CD4-positive, alpha-beta T cell (primary cell): Measurements from ENCODE around the gene MRPL28. TPM values are rescaled to one million over a fixed set of nuclear protein-coding genes. Genes with fewer than 3 reads are reported as not detected.
"Not testable (repeated sequence)": the region's sequence is repeated elsewhere in the genome, so short reads cannot be mapped to it uniquely, and the experiment has no call there.

Source experiments
- ATAC-seq: fragments of 200-7000 bp; cut with Tn5 transposase; one replicate; pipeline ENCODE4 v1.10.0; 2022; ENCODE audit warnings: mild to moderate bottlenecking; ENCODE audit not compliant: poor library complexity
- CTCF ChIA-PET: fragments of 350-600 bp; sonication (Branson Sonifier 250); formaldehyde crosslinking; loops from one replicate; lab custom pipeline; 2021; ENCODE audit warnings: antibody characterized with exemption, inconsistent platforms; lab: Charles Lee
- POLR2A ChIA-PET: fragments of 350-600 bp; sonication (Branson Sonifier 250); formaldehyde crosslinking; loops from one replicate; lab custom pipeline; 2021; ENCODE audit warnings: antibody characterized with exemption, inconsistent platforms; lab: Charles Lee
- DNase-seq, 14 experiments: peaks; one replicate each; pipeline ENCODE4 v3.0.0-alpha.2; 2013 to 2020; ENCODE audit warnings: mixed read lengths in 2 of 14
- H3K27ac ChIP-seq, 2 donors: one replicate each; pipeline versions ENCODE4 v1.5.1 to v1.7.0; 2013; ENCODE audit warnings: low read length in 2 of 2, low read depth in 1 of 2, mild to moderate bottlenecking in 1 of 2
- H3K27me3 ChIP-seq, 2 experiments: 1 replicate in 1 of 2; 2 replicates in 1 of 2; pipeline versions ENCODE4 v1.6.1 to v1.7.0; 2013; ENCODE audit warnings: low read length in 2 of 2, control low read depth in 1 of 2, mild to moderate bottlenecking in 1 of 2, moderate library complexity in 1 of 2; ENCODE audit not compliant: insufficient read depth in 2 of 2, control insufficient read depth in 1 of 2
- H3K36me3 ChIP-seq: one replicate; pipeline ENCODE4 v1.6.1; 2013; ENCODE audit warnings: low read length, control low read depth; ENCODE audit not compliant: insufficient read depth
- H3K4me1 ChIP-seq: one replicate; pipeline ENCODE4 v1.6.1; 2013; ENCODE audit warnings: low read length, control low read depth; ENCODE audit not compliant: insufficient read depth
- H3K4me3 ChIP-seq: one replicate; pipeline ENCODE4 v1.5.1; 2013; ENCODE audit warnings: mild to moderate bottlenecking, low read length, moderate library complexity
- H3K9me3 ChIP-seq, 2 experiments: 1 replicate in 1 of 2; 2 replicates in 1 of 2; pipeline versions ENCODE4 v1.6.1 to v1.7.0; 2013; ENCODE audit warnings: low read length in 2 of 2, mild to moderate bottlenecking in 2 of 2, control low read depth in 1 of 2, moderate library complexity in 1 of 2; ENCODE audit not compliant: control insufficient read depth in 1 of 2, insufficient read depth in 1 of 2
- H3K27ac Mint-ChIP-seq: one replicate; pipeline ENCODE4 v1.8.0; 2020; ENCODE audit warnings: mixed read lengths
- H3K27me3 Mint-ChIP-seq: one replicate; pipeline ENCODE4 v1.8.0; 2021; ENCODE audit warnings: mixed read lengths
- H3K36me3 Mint-ChIP-seq: one replicate; pipeline ENCODE4 v1.8.0; 2021; ENCODE audit warnings: low read depth, mixed read lengths
- H3K4me1 Mint-ChIP-seq: one replicate; pipeline ENCODE4 v1.8.0; 2021; ENCODE audit warnings: low read depth, mixed read lengths
- H3K4me3 Mint-ChIP-seq: one replicate; pipeline ENCODE4 v1.8.0; 2020; ENCODE audit warnings: mild to moderate bottlenecking, mixed read lengths
- H3K9me3 Mint-ChIP-seq: one replicate; pipeline ENCODE4 v1.8.0; 2020; ENCODE audit warnings: mixed read lengths
- CTCF ChIP-seq: fragments of 200-600 bp; IDR thresholded peaks from one replicate; pipeline ENCODE4 v1.8.0; 2022; ENCODE audit warnings: antibody characterized with exemption, mild to moderate bottlenecking
- intact Hi-C, 2 experiments: fragments of 100-400 bp; cut with DNase I in 1 of 2; cut with micrococcal nuclease in 1 of 2; formaldehyde crosslinking; loops; one replicate each; pipeline versions ENCODE4 v1.15.1 to v1.9.0; 2023 to 2025; cut with DNase I, micrococcal nuclease
- total RNA-seq, 174 experiments: library from RNA in 2 of 174; stranded (reverse) in 2 of 174; gene quantifications; one replicate each; pipeline ENCODE4 v1.2.3 and lab custom pipeline; 2021 to 2026

Gene MRPL28
- total RNA-seq, 2 experiments from 2014 or later, result 19.6 to 19.7 TPM

- Mint-ChIP-seq H3K27me3 (no peaks in the 10 kb centered on the region), H3K27ac (peak overlapping the region; percentile 98), H3K36me3 (peaks cover 22% of the 10 kb centered on the region), H3K4me3 (peak overlapping the region; percentile 94), H3K9me3 (no peaks in the 10 kb centered on the region), H3K4me1 (peaks cover 26% of the 10 kb centered on the region)
- peak overlapping the region; percentile 40 to 71 for H3K27ac ChIP-seq
- no peaks in the 10 kb centered on the region for H3K9me3 ChIP-seq
- CTCF ChIA-PET, result no interaction called here
- ATAC-seq (no peak), DNase-seq (no peak)
- H3K4me3 ChIP-seq, result peak overlapping the region; percentile 73
- POLR2A ChIA-PET, result interaction anchor here (0.5 to 5.9 kb wide), 9 partner anchors 8 to 198 kb away, joined by 3 to 60 read pairs (median 5); partner anchors contain the start of genes AXIN1, DECR2 and MRPL28
- H3K27me3 ChIP-seq, result no peaks in the 10 kb centered on the region
- no peak for TF ChIP-seq CTCF
- peaks cover 53% of the 10 kb centered on the region for H3K4me1 ChIP-seq
- intact Hi-C loops, result no loop called here
- H3K36me3 ChIP-seq, result peaks cover 29% of the 10 kb centered on the region
Measured at GRCh38 chr16:379183-379960, 9.0 kb upstream of the MRPL28 start.

- H3K4me3 ChIP-seq, result no peak overlapping the region
- peaks cover 26% of the 10 kb centered on the region for H3K4me1 Mint-ChIP-seq
- no peaks in the 10 kb centered on the region for H3K9me3 Mint-ChIP-seq
- intact Hi-C loops, result no loop called here
- DNase-seq, result no peak
- H3K36me3 ChIP-seq, result peaks cover 35% of the 10 kb centered on the region
- no peaks in the 10 kb centered on the region for H3K27me3 ChIP-seq
- ATAC-seq, result no peak
- H3K36me3 Mint-ChIP-seq, result peaks cover 22% of the 10 kb centered on the region
- ChIA-PET CTCF (no interaction called here), POLR2A (interaction anchor here (0.5 to 5.9 kb wide), 5 partner anchors 8 to 197 kb away, joined by 3 to 60 read pairs (median 5); partner anchors contain the start of genes AXIN1, DECR2 and MRPL28)
- H3K9me3 ChIP-seq, result no peaks in the 10 kb centered on the region
- H3K4me1 ChIP-seq, result peaks cover 48% of the 10 kb centered on the region
- no peak for TF ChIP-seq CTCF
- H3K4me3 Mint-ChIP-seq, result peak overlapping the region; percentile 62
- H3K27me3 Mint-ChIP-seq, result no peaks in the 10 kb centered on the region
- peak overlapping the region; percentile 98 for H3K27ac Mint-ChIP-seq
- H3K27ac ChIP-seq, result peak overlapping the region; percentile 30 to 40
Measured at GRCh38 chr16:378821-379182, 8.5 kb upstream of the MRPL28 start.

- peaks cover 40% of the 10 kb centered on the region for H3K36me3 ChIP-seq
- Mint-ChIP-seq H3K4me3 (peak overlapping the region; percentile 34), H3K36me3 (peaks cover 25% of the 10 kb centered on the region), H3K4me1 (peaks cover 21% of the 10 kb centered on the region)
- POLR2A ChIA-PET, result interaction anchor here (3.4 to 5.9 kb wide), 2 partner anchors 7 to 24 kb away, joined by 19 to 60 read pairs; partner anchors contain the start of genes AXIN1 and MRPL28
- intact Hi-C loops, H3K4me3 ChIP-seq, DNase-seq, H3K27me3 ChIP-seq, ATAC-seq, H3K27ac Mint-ChIP-seq, CTCF ChIA-PET, H3K9me3 Mint-ChIP-seq, H3K9me3 ChIP-seq, H3K27me3 Mint-ChIP-seq: not testable (repeated sequence)
- peak overlapping the region; percentile 30 to 40 for H3K27ac ChIP-seq
- H3K4me1 ChIP-seq, result peaks cover 42% of the 10 kb centered on the region
Measured at GRCh38 chr16:378113-378820, 7.9 kb upstream of the MRPL28 start.
